NCI-H1436 (cell line): ENCODE data around the gene ADAMTS14.
"Not testable (repeated sequence)": the region's sequence is repeated elsewhere in the genome, so short reads cannot be mapped to it uniquely, and the experiment has no call there.

Experiments used
- DNase-seq: peaks from one replicate; lab custom pipeline; 2025; lab: John Stamatoyannopoulos, UW

ADAMTS14 gene, protein sequence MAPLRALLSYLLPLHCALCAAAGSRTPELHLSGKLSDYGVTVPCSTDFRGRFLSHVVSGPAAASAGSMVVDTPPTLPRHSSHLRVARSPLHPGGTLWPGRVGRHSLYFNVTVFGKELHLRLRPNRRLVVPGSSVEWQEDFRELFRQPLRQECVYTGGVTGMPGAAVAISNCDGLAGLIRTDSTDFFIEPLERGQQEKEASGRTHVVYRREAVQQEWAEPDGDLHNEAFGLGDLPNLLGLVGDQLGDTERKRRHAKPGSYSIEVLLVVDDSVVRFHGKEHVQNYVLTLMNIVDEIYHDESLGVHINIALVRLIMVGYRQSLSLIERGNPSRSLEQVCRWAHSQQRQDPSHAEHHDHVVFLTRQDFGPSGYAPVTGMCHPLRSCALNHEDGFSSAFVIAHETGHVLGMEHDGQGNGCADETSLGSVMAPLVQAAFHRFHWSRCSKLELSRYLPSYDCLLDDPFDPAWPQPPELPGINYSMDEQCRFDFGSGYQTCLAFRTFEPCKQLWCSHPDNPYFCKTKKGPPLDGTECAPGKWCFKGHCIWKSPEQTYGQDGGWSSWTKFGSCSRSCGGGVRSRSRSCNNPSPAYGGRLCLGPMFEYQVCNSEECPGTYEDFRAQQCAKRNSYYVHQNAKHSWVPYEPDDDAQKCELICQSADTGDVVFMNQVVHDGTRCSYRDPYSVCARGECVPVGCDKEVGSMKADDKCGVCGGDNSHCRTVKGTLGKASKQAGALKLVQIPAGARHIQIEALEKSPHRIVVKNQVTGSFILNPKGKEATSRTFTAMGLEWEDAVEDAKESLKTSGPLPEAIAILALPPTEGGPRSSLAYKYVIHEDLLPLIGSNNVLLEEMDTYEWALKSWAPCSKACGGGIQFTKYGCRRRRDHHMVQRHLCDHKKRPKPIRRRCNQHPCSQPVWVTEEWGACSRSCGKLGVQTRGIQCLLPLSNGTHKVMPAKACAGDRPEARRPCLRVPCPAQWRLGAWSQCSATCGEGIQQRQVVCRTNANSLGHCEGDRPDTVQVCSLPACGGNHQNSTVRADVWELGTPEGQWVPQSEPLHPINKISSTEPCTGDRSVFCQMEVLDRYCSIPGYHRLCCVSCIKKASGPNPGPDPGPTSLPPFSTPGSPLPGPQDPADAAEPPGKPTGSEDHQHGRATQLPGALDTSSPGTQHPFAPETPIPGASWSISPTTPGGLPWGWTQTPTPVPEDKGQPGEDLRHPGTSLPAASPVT

GRCh38 chr10:70672165-70673042 is at the start of gene ADAMTS14:
TSS of gene ADAMTS14 (plus strand) at chr10:70672506. CDS start at chr10:70672803, 297 bp downstream.
- DNase-seq, result peak; percentile 22

DNA sequence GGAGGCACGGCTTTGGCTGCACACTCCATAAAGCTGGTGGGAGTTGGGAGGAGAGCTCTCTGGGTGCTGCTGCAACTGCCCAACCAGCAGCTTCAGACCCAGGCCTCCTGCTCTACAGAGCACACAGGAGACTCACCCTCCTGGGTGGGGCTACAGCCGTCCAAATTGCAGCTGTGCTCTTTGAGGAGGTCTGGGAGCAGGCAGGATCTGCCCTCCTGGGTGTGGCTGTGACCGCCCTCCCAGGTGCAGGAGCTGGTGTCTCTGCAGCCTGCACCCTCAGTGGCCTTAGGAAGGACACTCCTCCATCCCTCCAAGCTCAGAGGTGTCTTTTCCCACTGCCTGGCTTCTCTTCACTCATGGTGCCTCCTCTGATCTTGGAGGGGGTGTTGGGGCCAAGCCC is 49.8 kb upstream of the ADAMTS14 start:
- no peak for DNase-seq

DNA sequence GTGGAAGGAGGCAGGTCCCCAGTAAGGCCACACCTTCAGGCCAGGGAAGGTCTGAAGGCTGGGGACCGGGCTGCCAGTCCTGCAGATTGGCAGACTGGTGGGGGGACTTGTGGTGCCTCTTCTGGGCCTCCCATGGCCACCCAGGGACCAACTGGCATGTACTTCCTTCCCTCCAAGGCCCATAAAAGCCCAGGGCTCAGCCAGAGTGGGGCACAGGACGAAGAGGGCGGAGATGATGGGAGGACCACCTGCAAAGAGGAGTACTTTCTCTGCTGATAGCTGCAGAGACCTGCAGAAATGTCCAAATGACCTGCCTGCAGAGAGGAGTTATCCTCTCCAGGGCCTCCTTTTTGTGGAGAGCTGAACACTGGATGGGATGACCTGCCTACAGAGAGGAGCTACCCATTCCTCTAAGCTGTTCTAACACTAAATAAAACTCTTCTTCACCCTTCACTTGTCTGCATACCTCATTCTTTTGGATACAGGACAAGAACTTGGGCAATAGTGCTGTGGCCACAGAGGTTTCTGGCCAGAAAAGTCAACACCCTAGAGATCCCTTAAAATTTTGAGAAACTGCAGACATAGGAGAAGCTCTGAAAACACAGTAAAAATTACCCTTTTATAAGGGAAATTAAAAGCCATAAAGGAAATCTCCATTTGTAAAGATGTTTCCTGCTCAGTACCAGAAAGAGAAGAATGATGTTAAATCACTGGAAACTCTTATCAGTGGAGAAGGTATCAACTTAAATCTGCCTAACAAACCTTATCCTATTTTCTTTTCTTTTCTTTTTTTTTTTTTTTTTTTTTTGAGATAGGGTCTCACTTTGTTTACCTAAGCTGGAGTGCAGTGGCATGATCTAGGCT is 49.1 kb upstream of the ADAMTS14 start:
- no peak for DNase-seq

GRCh38 chr10:70626056-70626455 is 46.2 kb upstream of the ADAMTS14 start:
- no peak for DNase-seq

GRCh38 chr10:70629338-70629737 is 43.0 kb upstream of the ADAMTS14 start:
- DNase-seq, result no peak

GRCh38 chr10:70631735-70632134 is 40.6 kb upstream of the ADAMTS14 start:
- not testable (repeated sequence) for DNase-seq

GRCh38 chr10:70634011-70634410 is 38.3 kb upstream of the ADAMTS14 start:
- DNase-seq, result no peak

- not testable (repeated sequence) for DNase-seq
Measured at GRCh38 chr10:70634515-70634914, 37.8 kb upstream of the ADAMTS14 start.

- not testable (repeated sequence) for DNase-seq
Measured at GRCh38 chr10:70639640-70640383, 32.5 kb upstream of the ADAMTS14 start.

DNA sequence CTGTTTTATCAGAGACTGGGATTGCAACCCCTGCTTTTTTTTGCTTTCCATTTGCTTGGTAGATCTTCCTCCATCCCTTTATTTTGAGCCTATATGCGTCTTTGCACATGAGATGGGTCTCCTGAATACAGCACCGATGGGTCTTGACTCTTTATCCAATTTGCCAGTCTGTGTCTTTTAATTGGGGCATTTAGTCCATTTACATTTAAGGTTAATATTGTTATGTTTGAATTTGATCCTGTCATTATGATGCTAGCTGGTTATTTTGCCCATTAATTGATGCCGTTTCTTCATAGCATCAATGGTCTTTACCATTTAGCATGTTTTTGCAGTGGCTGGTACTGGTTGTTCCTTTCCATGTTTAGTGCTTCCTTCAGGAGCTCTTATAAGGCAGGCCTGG is 29.0 kb upstream of the ADAMTS14 start:
- not testable (repeated sequence) for DNase-seq

- DNase-seq, result not testable (repeated sequence)
Measured at GRCh38 chr10:70644959-70645358, 27.3 kb upstream of the ADAMTS14 start.

GRCh38 chr10:70647086-70647485 is 25.2 kb upstream of the ADAMTS14 start:
- no peak for DNase-seq

- DNase-seq, result peak; percentile 9
Measured at GRCh38 chr10:70648427-70648826, 23.9 kb upstream of the ADAMTS14 start.

GRCh38 chr10:70649526-70649925 is 22.8 kb upstream of the ADAMTS14 start:
- no peak for DNase-seq

DNA sequence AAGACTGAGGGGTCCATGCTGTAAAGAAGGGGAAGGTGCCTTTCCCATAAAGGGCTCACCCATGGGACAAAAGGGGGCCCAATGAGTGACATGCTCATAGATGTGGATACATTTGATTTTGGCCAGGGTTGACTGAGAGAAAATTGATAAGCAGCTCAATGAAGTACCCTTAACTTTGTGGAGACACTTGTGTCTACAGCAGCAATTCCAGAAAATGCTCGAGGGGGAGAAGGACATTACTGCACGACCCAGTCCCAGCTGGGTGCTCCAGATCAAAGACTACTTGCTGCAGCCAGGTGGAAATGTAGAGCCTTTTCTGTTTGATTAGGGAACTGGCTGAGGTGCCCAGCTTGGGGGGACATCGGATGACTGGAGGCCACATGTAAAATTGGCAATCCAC is 22.2 kb upstream of the ADAMTS14 start:
- DNase-seq, result no peak

DNA sequence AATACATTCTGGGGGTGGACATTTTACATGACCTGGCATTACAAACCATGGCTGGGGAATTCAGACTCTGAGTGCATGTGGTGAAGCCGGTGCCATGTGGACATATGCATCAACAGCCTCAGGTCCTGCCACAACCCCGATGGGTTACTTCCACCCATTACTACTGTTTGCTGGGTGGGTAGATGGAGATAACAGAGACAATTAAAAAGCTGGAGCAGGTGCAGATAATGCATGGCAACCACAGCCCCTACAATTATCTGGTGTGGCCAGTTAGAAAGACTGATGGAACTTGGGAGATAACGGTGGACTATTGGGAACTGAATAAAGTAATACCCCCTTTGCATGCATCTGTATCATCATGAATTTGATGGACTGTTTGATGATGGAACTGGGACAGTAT is 21.6 kb upstream of the ADAMTS14 start:
- no peak for DNase-seq

- peak; percentile 3 for DNase-seq
Measured at GRCh38 chr10:70651661-70652060, 20.6 kb upstream of the ADAMTS14 start.

- DNase-seq, result no peak
Measured at GRCh38 chr10:70652761-70653657, 19.3 kb upstream of the ADAMTS14 start.
